ENCODE data around the gene CSGALNACT2.

The CSGALNACT2 gene

DNA sequence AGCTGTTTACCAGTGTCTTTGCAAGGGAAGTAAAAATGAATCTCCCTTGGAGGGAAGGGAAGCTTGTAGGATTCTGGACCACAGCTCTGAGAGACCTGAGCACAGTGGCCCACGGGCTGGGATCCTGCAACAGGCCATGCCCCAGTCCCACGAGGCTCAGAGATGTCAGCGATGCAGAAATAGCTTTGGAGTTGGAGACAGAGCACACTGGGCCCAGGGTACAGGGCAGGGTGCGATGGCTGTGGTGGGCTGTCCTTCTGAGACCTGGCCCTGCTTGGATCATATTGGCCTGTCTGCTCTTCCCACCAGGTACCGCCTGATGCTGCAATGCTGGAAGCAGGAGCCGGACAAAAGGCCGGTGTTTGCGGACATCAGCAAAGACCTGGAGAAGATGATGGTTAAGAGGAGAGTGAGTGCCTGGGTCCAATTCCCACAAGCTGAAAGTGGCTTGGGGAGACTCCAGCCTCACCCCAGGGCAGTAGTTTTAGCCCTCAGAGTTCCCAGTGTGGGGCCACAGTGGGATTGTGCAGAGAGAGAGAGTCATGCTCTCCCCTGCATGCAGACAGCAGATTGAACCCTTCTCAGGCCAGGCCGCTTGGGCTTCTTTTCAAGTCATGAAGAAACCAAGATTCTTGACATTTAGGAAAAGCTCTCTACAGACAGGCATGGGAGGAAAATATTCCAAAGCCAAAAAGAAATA is 13.5 kb upstream of the CSGALNACT2 start:
- Histone ChIP-seq H3K9ac (ENCODE audit: low read depth in 1 of 2, low read length in 2 of 2) (no peak overlapping the region), H3K27ac (ENCODE audit: low read depth, low read length) (no peak overlapping the region), H3K4me1 (ENCODE audit: control insufficient read depth in 1 of 2, insufficient read depth in 2 of 2, low read length in 2 of 2) (peaks cover 6 to 7% of the 10 kb centered on the region in 2 donors), H3K27me3 (ENCODE audit: control insufficient read depth in 1 of 2, insufficient read depth in 2 of 2, low read length in 2 of 2) (no peaks in the 10 kb centered on the region), H3K36me3 (ENCODE audit: control insufficient read depth in 1 of 2, insufficient read depth in 2 of 2, low read length in 2 of 2) (no peaks in the 10 kb centered on the region), H3K4me3 (ENCODE audit: low read depth in 1 of 2, low read length in 2 of 2) (no peak overlapping the region), H3K9me3 (ENCODE audit: control insufficient read depth in 1 of 2, low read length in 2 of 2) (no peaks in the 10 kb centered on the region)

GRCh38 chr10:43125274-43125845 is 12.9 kb upstream of the CSGALNACT2 start:
- Histone ChIP-seq H3K4me3 (ENCODE audit: low read depth in 1 of 2, low read length in 2 of 2) (no peak overlapping the region), H3K9me3 (ENCODE audit: control insufficient read depth in 1 of 2, low read length in 2 of 2) (no peaks in the 10 kb centered on the region), H3K36me3 (ENCODE audit: control insufficient read depth in 1 of 2, insufficient read depth in 2 of 2, low read length in 2 of 2) (no peaks in the 10 kb centered on the region), H3K27me3 (ENCODE audit: control insufficient read depth in 1 of 2, insufficient read depth in 2 of 2, low read length in 2 of 2) (no peaks in the 10 kb centered on the region), H3K9ac (ENCODE audit: low read depth in 1 of 2, low read length in 2 of 2) (no peak overlapping the region), H3K4me1 (ENCODE audit: control insufficient read depth in 1 of 2, insufficient read depth in 2 of 2, low read length in 2 of 2) (peaks cover 6 to 7% of the 10 kb centered on the region in 2 donors), H3K27ac (ENCODE audit: low read depth, low read length) (no peak overlapping the region)

- H3K27me3 ChIP-seq (ENCODE audit: control insufficient read depth in 1 of 2, insufficient read depth in 2 of 2, low read length in 2 of 2), result no peaks in the 10 kb centered on the region
- peaks cover 6 to 7% of the 10 kb centered on the region in 2 donors for H3K4me1 ChIP-seq (ENCODE audit: control insufficient read depth in 1 of 2, insufficient read depth in 2 of 2, low read length in 2 of 2)
- H3K36me3 ChIP-seq (ENCODE audit: control insufficient read depth in 1 of 2, insufficient read depth in 2 of 2, low read length in 2 of 2), result no peaks in the 10 kb centered on the region
- H3K4me3 ChIP-seq (ENCODE audit: low read depth in 1 of 2, low read length in 2 of 2), result no peak overlapping the region
- no peak overlapping the region for H3K27ac ChIP-seq (ENCODE audit: low read depth, low read length)
- no peak overlapping the region for H3K9ac ChIP-seq (ENCODE audit: low read depth in 1 of 2, low read length in 2 of 2)
- no peaks in the 10 kb centered on the region for H3K9me3 ChIP-seq (ENCODE audit: control insufficient read depth in 1 of 2, low read length in 2 of 2)
These were observed 12.1 kb upstream of the CSGALNACT2 start for GRCh38 chr10:43125881-43126731.

DNA sequence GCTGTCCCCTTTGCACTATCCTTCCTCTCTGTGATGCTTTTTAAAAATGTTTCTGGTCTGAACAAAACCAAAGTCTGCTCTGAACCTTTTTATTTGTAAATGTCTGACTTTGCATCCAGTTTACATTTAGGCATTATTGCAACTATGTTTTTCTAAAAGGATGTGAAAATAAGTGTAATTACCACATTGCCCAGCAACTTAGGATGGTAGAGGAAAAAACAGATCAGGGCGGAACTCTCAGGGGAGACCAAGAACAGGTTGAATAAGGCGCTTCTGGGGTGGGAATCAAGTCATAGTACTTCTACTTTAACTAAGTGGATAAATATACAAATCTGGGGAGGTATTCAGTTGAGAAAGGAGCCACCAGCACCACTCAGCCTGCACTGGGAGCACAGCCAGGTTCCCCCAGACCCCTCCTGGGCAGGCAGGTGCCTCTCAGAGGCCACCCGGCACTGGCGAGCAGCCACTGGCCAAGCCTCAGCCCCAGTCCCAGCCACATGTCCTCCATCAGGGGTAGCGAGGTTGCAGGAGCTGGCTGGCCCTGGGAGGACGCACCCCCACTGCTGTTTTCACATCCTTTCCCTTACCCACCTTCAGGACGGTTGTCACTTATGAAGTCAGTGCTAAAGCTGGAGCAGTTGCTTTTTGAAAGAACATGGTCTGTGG is 11.4 kb upstream of the CSGALNACT2 start:
- no peaks in the 10 kb centered on the region for H3K27me3 ChIP-seq (ENCODE audit: control insufficient read depth in 1 of 2, insufficient read depth in 2 of 2, low read length in 2 of 2)
- H3K9me3 ChIP-seq (ENCODE audit: control insufficient read depth in 1 of 2, low read length in 2 of 2), result no peaks in the 10 kb centered on the region
- peaks cover 0 to 3% of the 10 kb centered on the region in 2 donors for H3K4me1 ChIP-seq (ENCODE audit: control insufficient read depth in 1 of 2, insufficient read depth in 2 of 2, low read length in 2 of 2)
- no peak overlapping the region for H3K27ac ChIP-seq (ENCODE audit: low read depth, low read length)
- no peak overlapping the region for H3K9ac ChIP-seq (ENCODE audit: low read depth in 1 of 2, low read length in 2 of 2)
- no peak overlapping the region for H3K4me3 ChIP-seq (ENCODE audit: low read depth in 1 of 2, low read length in 2 of 2)
- no peaks in the 10 kb centered on the region for H3K36me3 ChIP-seq (ENCODE audit: control insufficient read depth in 1 of 2, insufficient read depth in 2 of 2, low read length in 2 of 2)

GRCh38 chr10:43127442-43127841 is 10.8 kb upstream of the CSGALNACT2 start:
- Histone ChIP-seq H3K9me3 (ENCODE audit: control insufficient read depth in 1 of 2, low read length in 2 of 2) (no peaks in the 10 kb centered on the region), H3K9ac (ENCODE audit: low read depth in 1 of 2, low read length in 2 of 2) (no peak overlapping the region), H3K27me3 (ENCODE audit: control insufficient read depth in 1 of 2, insufficient read depth in 2 of 2, low read length in 2 of 2) (no peaks in the 10 kb centered on the region), H3K36me3 (ENCODE audit: control insufficient read depth in 1 of 2, insufficient read depth in 2 of 2, low read length in 2 of 2) (no peaks in the 10 kb centered on the region), H3K4me3 (ENCODE audit: low read depth in 1 of 2, low read length in 2 of 2) (no peak overlapping the region), H3K4me1 (ENCODE audit: control insufficient read depth in 1 of 2, insufficient read depth in 2 of 2, low read length in 2 of 2) (peaks cover 0 to 3% of the 10 kb centered on the region in 2 donors), H3K27ac (ENCODE audit: low read depth, low read length) (no peak overlapping the region)

DNA sequence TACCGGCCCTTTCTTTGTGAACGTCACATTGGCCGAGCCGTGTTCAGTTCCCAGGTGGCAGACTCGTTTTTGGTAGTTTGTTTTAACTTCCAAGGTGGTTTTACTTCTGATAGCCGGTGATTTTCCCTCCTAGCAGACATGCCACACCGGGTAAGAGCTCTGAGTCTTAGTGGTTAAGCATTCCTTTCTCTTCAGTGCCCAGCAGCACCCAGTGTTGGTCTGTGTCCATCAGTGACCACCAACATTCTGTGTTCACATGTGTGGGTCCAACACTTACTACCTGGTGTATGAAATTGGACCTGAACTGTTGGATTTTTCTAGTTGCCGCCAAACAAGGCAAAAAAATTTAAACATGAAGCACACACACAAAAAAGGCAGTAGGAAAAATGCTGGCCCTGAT is 9.9 kb upstream of the CSGALNACT2 start:
- H3K4me1 ChIP-seq (ENCODE audit: control insufficient read depth in 1 of 2, insufficient read depth in 2 of 2, low read length in 2 of 2), result peaks cover 0 to 3% of the 10 kb centered on the region in 2 donors
- no peaks in the 10 kb centered on the region for H3K36me3 ChIP-seq (ENCODE audit: control insufficient read depth in 1 of 2, insufficient read depth in 2 of 2, low read length in 2 of 2)
- no peak overlapping the region for H3K27ac ChIP-seq (ENCODE audit: low read depth, low read length)
- H3K27me3 ChIP-seq (ENCODE audit: control insufficient read depth in 1 of 2, insufficient read depth in 2 of 2, low read length in 2 of 2), result no peaks in the 10 kb centered on the region
- no peaks in the 10 kb centered on the region for H3K9me3 ChIP-seq (ENCODE audit: control insufficient read depth in 1 of 2, low read length in 2 of 2)
- H3K4me3 ChIP-seq (ENCODE audit: low read depth in 1 of 2, low read length in 2 of 2), result no peak overlapping the region
- H3K9ac ChIP-seq (ENCODE audit: low read depth in 1 of 2, low read length in 2 of 2), result no peak overlapping the region

GRCh38 chr10:43128958-43129706 is 9.1 kb upstream of the CSGALNACT2 start:
- peak overlapping the region in 1 of 2 donors; percentile 0 for H3K9ac ChIP-seq (ENCODE audit: low read depth in 1 of 2, low read length in 2 of 2)
- no peaks in the 10 kb centered on the region for H3K36me3 ChIP-seq (ENCODE audit: control insufficient read depth in 1 of 2, insufficient read depth in 2 of 2, low read length in 2 of 2)
- peaks cover 0 to 3% of the 10 kb centered on the region in 2 donors for H3K27me3 ChIP-seq (ENCODE audit: control insufficient read depth in 1 of 2, insufficient read depth in 2 of 2, low read length in 2 of 2)
- peaks cover 0 to 6% of the 10 kb centered on the region in 2 donors for H3K4me1 ChIP-seq (ENCODE audit: control insufficient read depth in 1 of 2, insufficient read depth in 2 of 2, low read length in 2 of 2)
- H3K27ac ChIP-seq (ENCODE audit: low read depth, low read length), result no peak overlapping the region
- H3K9me3 ChIP-seq (ENCODE audit: control insufficient read depth in 1 of 2, low read length in 2 of 2), result no peaks in the 10 kb centered on the region
- no peak overlapping the region for H3K4me3 ChIP-seq (ENCODE audit: low read depth in 1 of 2, low read length in 2 of 2)

DNA sequence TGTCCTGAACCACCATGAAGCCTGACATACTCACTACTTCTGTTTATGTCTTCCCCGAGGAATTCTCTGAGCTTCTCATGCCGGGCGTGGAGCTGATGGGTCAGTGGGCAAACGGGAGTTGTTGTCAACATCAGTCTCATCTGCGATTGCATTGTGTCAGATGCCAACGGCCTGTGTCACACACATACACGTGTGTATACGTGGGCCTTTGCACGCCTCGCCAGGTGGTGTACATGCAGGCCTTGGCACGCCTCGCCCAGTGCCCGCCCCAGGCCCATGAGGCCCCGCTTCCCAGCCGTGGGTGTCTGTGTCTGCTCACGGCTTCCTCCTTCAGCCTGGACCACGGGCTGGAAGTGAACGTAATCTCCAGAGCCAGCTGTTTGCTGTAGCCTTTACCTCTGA is 7.5 kb upstream of the CSGALNACT2 start:
- H3K9me3 ChIP-seq (ENCODE audit: control insufficient read depth in 1 of 2, low read length in 2 of 2), result no peaks in the 10 kb centered on the region
- H3K9ac ChIP-seq (ENCODE audit: low read depth in 1 of 2, low read length in 2 of 2), result no peak overlapping the region
- no peak overlapping the region for H3K4me3 ChIP-seq (ENCODE audit: low read depth in 1 of 2, low read length in 2 of 2)
- H3K4me1 ChIP-seq (ENCODE audit: control insufficient read depth in 1 of 2, insufficient read depth in 2 of 2, low read length in 2 of 2), result peaks cover 0 to 8% of the 10 kb centered on the region in 2 donors
- H3K36me3 ChIP-seq (ENCODE audit: control insufficient read depth in 1 of 2, insufficient read depth in 2 of 2, low read length in 2 of 2), result no peaks in the 10 kb centered on the region
- no peak overlapping the region for H3K27ac ChIP-seq (ENCODE audit: low read depth, low read length)
- H3K27me3 ChIP-seq (ENCODE audit: control insufficient read depth in 1 of 2, insufficient read depth in 2 of 2, low read length in 2 of 2), result peaks cover 0 to 3% of the 10 kb centered on the region in 2 donors

GRCh38 chr10:43131256-43131655 is 7.0 kb upstream of the CSGALNACT2 start:
- Histone ChIP-seq H3K27ac (ENCODE audit: low read depth, low read length) (no peak overlapping the region), H3K9ac (ENCODE audit: low read depth in 1 of 2, low read length in 2 of 2) (no peak overlapping the region), H3K4me3 (ENCODE audit: low read depth in 1 of 2, low read length in 2 of 2) (no peak overlapping the region), H3K36me3 (ENCODE audit: control insufficient read depth in 1 of 2, insufficient read depth in 2 of 2, low read length in 2 of 2) (no peaks in the 10 kb centered on the region), H3K4me1 (ENCODE audit: control insufficient read depth in 1 of 2, insufficient read depth in 2 of 2, low read length in 2 of 2) (peaks cover 0 to 8% of the 10 kb centered on the region in 2 donors), H3K9me3 (ENCODE audit: control insufficient read depth in 1 of 2, low read length in 2 of 2) (no peaks in the 10 kb centered on the region), H3K27me3 (ENCODE audit: control insufficient read depth in 1 of 2, insufficient read depth in 2 of 2, low read length in 2 of 2) (peaks cover 0 to 3% of the 10 kb centered on the region in 2 donors)

Measured in duodenal mucosa (tissue), 2 donors.